B cell (primary cell): ENCODE results near the gene CDH16. TPM values are rescaled to one million over a fixed set of nuclear protein-coding genes. Genes with fewer than 3 reads are reported as not detected.

Source experiments
- ATAC-seq: fragments of 200-7000 bp; cut with Tn5 transposase; one replicate; pipeline ENCODE4 v1.10.0; 2021; ENCODE audit warnings: low read depth, mild to moderate bottlenecking, moderate number of reproducible peaks, moderate library complexity
- CTCF ChIA-PET: fragments of 350-600 bp; sonication (Branson Sonifier 250); formaldehyde crosslinking; loops from one replicate; lab custom pipeline; 2021; ENCODE audit warnings: antibody characterized with exemption, inconsistent platforms; lab: Charles Lee
- POLR2A ChIA-PET: fragments of 350-600 bp; sonication (Branson Sonifier 250); formaldehyde crosslinking; loops from one replicate; lab custom pipeline; 2021; ENCODE audit warnings: antibody characterized with exemption; lab: Charles Lee
- DNase-seq: peaks from one replicate; pipeline ENCODE4 v3.0.0; 2013
- H2AFZ ChIP-seq: 2 replicates; pipeline ENCODE4 v1.6.1; 2012; ENCODE audit warnings: mild to moderate bottlenecking, low read depth, low read length; ENCODE audit not compliant: insufficient read depth, poor library complexity, severe bottlenecking
- H3K27ac ChIP-seq, 2 donors: 1 replicate in 1 of 2; 2 replicates in 1 of 2; pipeline ENCODE4 v1.5.1; 2012 to 2013; ENCODE audit warnings: low read length in 2 of 2, mild to moderate bottlenecking in 2 of 2, moderate library complexity in 1 of 2
- H3K27me3 ChIP-seq, 4 experiments: fragments of 200-600 bp in 1 of 4; sonication (generic) in 1 of 4; replicated peaks in 1 of 4; 1 replicate in 2 of 4; 2 replicates in 2 of 4; pipeline versions ENCODE4 v1.6.1 to v1.7.0; 2013 to 2016; ENCODE audit warnings: low read length in 3 of 4, mild to moderate bottlenecking in 2 of 4, mixed read lengths in 1 of 4, moderate library complexity in 1 of 4; ENCODE audit not compliant: insufficient read depth in 4 of 4, control insufficient read depth in 3 of 4; ENCODE audit errors: control extremely low read depth in 1 of 4
- H3K36me3 ChIP-seq, 2 experiments: replicated peaks in 1 of 2; 1 replicate in 1 of 2; 2 replicates in 1 of 2; pipeline versions ENCODE4 v1.6.1 to v1.7.1; 2013; ENCODE audit warnings: low read length in 1 of 2; ENCODE audit not compliant: insufficient read depth in 2 of 2, control insufficient read depth in 1 of 2; ENCODE audit errors: control extremely low read depth in 1 of 2, extremely low read depth in 1 of 2
- H3K4me1 ChIP-seq, 2 donors: fragments of 200-600 bp in 1 of 2; sonication (generic) in 1 of 2; 1 replicate in 1 of 2; 2 replicates in 1 of 2; pipeline versions ENCODE4 v1.5.1 to v1.6.1; 2013 to 2017; ENCODE audit warnings: low read length in 2 of 2; ENCODE audit not compliant: control insufficient read depth in 2 of 2, insufficient read depth in 2 of 2
- H3K4me2 ChIP-seq: replicated peaks from 2 replicates; pipeline ENCODE3; 2012; ENCODE audit warnings: mild to moderate bottlenecking, low read depth, low read length; ENCODE audit not compliant: poor library complexity, severe bottlenecking
- H3K4me3 ChIP-seq, 5 experiments: fragments of 200-600 bp in 1 of 5; sonication (generic) in 1 of 5; 1 replicate in 3 of 5; 2 replicates in 2 of 5; pipeline versions ENCODE4 v1.5.1 to v1.7.0; 2011 to 2016; ENCODE audit warnings: low read length in 4 of 5, mild to moderate bottlenecking in 4 of 5, low read depth in 2 of 5, control low read depth in 1 of 5, moderate library complexity in 1 of 5; ENCODE audit not compliant: insufficient read depth in 1 of 5; ENCODE audit errors: control extremely low read depth in 1 of 5, extremely low read depth in 1 of 5
- H3K79me2 ChIP-seq: fragments of 200-600 bp; sonication (generic); one replicate; pipeline ENCODE4 v1.6.0; 2016; ENCODE audit warnings: low read length; ENCODE audit not compliant: control insufficient read depth, insufficient read depth
- H3K9ac ChIP-seq: fragments of 200-600 bp; sonication (generic); 2 replicates; pipeline ENCODE4 v1.6.1; 2017; ENCODE audit warnings: mild to moderate bottlenecking, low read length, moderate library complexity
- H3K9me3 ChIP-seq, 3 donors: one replicate each; pipeline versions ENCODE4 v1.6.1 to v1.7.1; 2013; ENCODE audit warnings: low read length in 2 of 3; ENCODE audit not compliant: control insufficient read depth in 2 of 3, insufficient read depth in 1 of 3; ENCODE audit errors: control extremely low read depth in 1 of 3
- H4K20me1 ChIP-seq: 2 replicates; pipeline ENCODE4 v1.6.0; 2012; ENCODE audit warnings: mild to moderate bottlenecking, low read length; ENCODE audit not compliant: insufficient read depth, control insufficient read depth, poor library complexity, severe bottlenecking
- H3K27ac Mint-ChIP-seq: one replicate; pipeline ENCODE4 v1.8.0; 2021; ENCODE audit warnings: mixed read lengths
- H3K27me3 Mint-ChIP-seq: one replicate; pipeline ENCODE4 v1.8.0; 2021; ENCODE audit warnings: mixed read lengths
- H3K4me1 Mint-ChIP-seq: one replicate; pipeline ENCODE4 v1.8.0; 2021; ENCODE audit warnings: mixed read lengths
- H3K4me3 Mint-ChIP-seq: one replicate; pipeline ENCODE4 v1.8.0; 2021; ENCODE audit warnings: mixed read lengths
- H3K9me3 Mint-ChIP-seq: one replicate; pipeline ENCODE4 v1.8.0; 2022; ENCODE audit warnings: mixed read lengths; ENCODE audit not compliant: insufficient read depth
- EZH2 ChIP-seq: IDR thresholded peaks from 2 replicates; pipeline ENCODE4 v1.6.1; 2012; ENCODE audit warnings: borderline replicate concordance, low read depth, mild to moderate bottlenecking, moderate library complexity, low read length; ENCODE audit not compliant: insufficient read depth, poor library complexity, severe bottlenecking
- WGBS: methylation state at CpG from one replicate; pipeline ENCODE4 v1.1.5; 2013; ENCODE audit warnings: missing lambda C conversion rate; ENCODE audit not compliant: insufficient coverage; 5-methylcytosine and 5-hydroxymethylcytosine counted together
- intact Hi-C: fragments of 100-400 bp; cut with micrococcal nuclease; formaldehyde crosslinking; loops from one replicate; pipeline ENCODE4 v1.10.0; 2022
- polyA plus RNA-seq: library from polyadenylated mRNA; depleted of rRNA; stranded (reverse); fragments of >200 nt; gene quantifications from 2 replicates; pipeline ENCODE4 v1.2.3, GENCODE V29; 2012
- total RNA-seq, 2 donors: library from RNA; stranded (reverse); fragments of 120-200 nt in 1 of 2; gene quantifications; 1 replicate in 1 of 2; 2 replicates in 1 of 2; pipeline versions ENCODE4 v1.2.3 to v1.2.4, GENCODE V29; 2013 to 2022
- TF ChIP-seq, protein P1 (sequence below): fragments of 200-600 bp; IDR thresholded peaks from one replicate; pipeline ENCODE4 v1.8.0; 2022; ENCODE audit warnings: antibody characterized with exemption, mild to moderate bottlenecking

CDH16 gene
- total and polyA plus RNA-seq, 2 donors (not counting 1 experiment from before 2014, with no cell fraction given): not detected

DNA sequence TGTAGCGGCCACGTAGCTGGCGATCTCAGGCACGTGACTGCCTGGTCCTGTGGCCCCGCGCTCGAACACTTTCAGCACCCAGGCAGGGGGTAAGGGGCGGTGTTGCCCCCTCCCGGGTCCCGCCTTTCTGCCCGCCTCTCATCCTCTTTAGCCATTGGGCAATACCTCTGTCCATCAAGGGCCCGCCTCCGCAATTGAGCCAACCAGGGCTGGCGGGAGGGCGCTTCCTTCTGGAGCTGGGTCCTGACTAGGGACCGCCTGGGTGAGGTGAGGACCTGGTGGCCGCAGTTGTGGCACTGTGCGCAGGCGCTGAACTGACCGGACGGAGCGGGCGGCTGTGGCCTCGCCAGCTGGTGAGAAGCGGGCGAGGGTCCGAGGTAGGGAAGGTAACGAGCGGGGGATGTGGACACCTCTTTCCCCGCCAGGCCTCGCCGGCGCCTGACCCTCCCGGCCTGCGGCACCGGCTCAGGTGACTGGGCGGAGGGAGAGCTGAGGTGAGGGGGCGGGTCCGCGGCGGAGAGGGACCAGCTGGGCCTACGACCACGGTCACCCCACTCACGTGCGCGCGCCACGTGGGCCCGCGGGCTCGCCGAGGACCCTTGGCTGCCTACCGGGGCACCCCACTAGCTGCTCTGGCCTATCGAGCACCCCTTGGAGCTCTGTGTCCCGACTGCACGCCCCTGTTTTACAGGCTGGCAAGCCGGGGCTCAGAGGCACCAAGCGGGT is 38.2 kb downstream of the CDH16 start, which contains the start of gene PDP2:
Gene PDP2, plus strand, starts transcription at position 228 of the 726 bp plus-strand sequence. CDS start 3,770 bp downstream, outside the sequence.
- Mint-ChIP-seq H3K27me3 (no peaks in the 10 kb centered on the region), H3K4me3 (peak within 1 kb of the TSS; percentile 98), H3K9me3 (no peaks in the 10 kb centered on the region), H3K4me1 (peaks cover 17% of the 10 kb centered on the region), H3K27ac (peak within 1 kb of the TSS; percentile 92)
- Histone ChIP-seq H3K9me3 (no peaks in the 10 kb centered on the region), H3K79me2 (peaks cover 12% of the 10 kb centered on the region), H3K4me3 (peak within 1 kb of the TSS; percentile 25 to 91 (median 85)), H3K4me2 (peak within 1 kb of the TSS; percentile 96), H3K27ac (peak within 1 kb of the TSS; percentile 6 to 46), H3K9ac (peak within 1 kb of the TSS; percentile 78), H3K27me3 (no peaks in the 10 kb centered on the region), H2AFZ (peak within 1 kb of the TSS; percentile 93), H3K4me1 (peaks cover 4 to 16% of the 10 kb centered on the region in 2 donors), H3K36me3 (peaks cover 0 to 11% of the 10 kb centered on the region in 2 experiments), H4K20me1 (no peaks in the 10 kb centered on the region)
- WGBS: under 1% methylated on average over 57 of the region's 58 CpGs
- ATAC-seq (peak; percentile 99), DNase-seq (peak; percentile 94)
- intact Hi-C loops: loop anchor here (1.0 to 5.0 kb wide), 3 partner anchors 50 to 129 kb away; partner anchors contain the start of genes CIAO2B, DYNC1LI2 and NAE1
- ChIA-PET POLR2A (interaction anchor here (0.5 to 0.7 kb wide), 4 partner anchors 12 to 429 kb away, joined by 3 to 4 read pairs (median 4); no protein-coding TSS in a partner anchor), CTCF (interaction anchor here (0.9 to 3.1 kb wide), 7 partner anchors 9 to 474 kb away, joined by 3 to 28 read pairs (median 5); partner anchors contain the start of genes DYNC1LI2 and NAE1)
- TF ChIP-seq, protein P1, sequence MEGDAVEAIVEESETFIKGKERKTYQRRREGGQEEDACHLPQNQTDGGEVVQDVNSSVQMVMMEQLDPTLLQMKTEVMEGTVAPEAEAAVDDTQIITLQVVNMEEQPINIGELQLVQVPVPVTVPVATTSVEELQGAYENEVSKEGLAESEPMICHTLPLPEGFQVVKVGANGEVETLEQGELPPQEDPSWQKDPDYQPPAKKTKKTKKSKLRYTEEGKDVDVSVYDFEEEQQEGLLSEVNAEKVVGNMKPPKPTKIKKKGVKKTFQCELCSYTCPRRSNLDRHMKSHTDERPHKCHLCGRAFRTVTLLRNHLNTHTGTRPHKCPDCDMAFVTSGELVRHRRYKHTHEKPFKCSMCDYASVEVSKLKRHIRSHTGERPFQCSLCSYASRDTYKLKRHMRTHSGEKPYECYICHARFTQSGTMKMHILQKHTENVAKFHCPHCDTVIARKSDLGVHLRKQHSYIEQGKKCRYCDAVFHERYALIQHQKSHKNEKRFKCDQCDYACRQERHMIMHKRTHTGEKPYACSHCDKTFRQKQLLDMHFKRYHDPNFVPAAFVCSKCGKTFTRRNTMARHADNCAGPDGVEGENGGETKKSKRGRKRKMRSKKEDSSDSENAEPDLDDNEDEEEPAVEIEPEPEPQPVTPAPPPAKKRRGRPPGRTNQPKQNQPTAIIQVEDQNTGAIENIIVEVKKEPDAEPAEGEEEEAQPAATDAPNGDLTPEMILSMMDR: no peak
- TF ChIP-seq EZH2: no peak

DNA sequence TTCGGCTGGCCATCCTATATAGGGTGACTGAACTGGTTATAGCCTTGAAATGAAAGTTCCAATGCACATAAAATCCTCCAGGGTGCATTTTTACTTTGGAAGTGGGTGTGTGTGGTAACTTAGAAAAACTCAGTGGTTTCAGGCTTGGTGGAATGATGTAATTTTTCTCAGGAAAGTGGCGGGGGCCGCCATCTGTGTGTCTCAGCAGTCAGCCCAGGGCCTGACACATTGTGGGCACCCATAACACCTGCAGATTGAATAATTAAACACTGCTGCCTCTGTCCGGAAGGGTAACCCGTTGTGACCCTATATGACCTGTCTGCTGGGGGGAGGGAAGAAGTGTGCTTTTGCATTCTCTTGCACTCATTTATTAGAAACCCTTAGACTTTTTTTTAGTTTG is 40.6 kb downstream of the CDH16 start:
- H3K4me1 Mint-ChIP-seq: peaks cover 25% of the 10 kb centered on the region
- ATAC-seq (no peak), DNase-seq (no peak)
- no peaks in the 10 kb centered on the region for H3K27me3 ChIP-seq
- peak overlapping the region; percentile 24 for H3K27ac Mint-ChIP-seq
- H3K9me3 ChIP-seq: no peaks in the 10 kb centered on the region
- no peak overlapping the region for H3K4me2 ChIP-seq
- no peaks in the 10 kb centered on the region for H3K36me3 ChIP-seq
- H3K27ac ChIP-seq: no peak overlapping the region
- H3K4me3 ChIP-seq: no peak overlapping the region
- H3K27me3 Mint-ChIP-seq: no peaks in the 10 kb centered on the region
- no peak overlapping the region for H2AFZ ChIP-seq
- H3K9ac ChIP-seq: no peak overlapping the region
- H3K9me3 Mint-ChIP-seq: no peaks in the 10 kb centered on the region
- intact Hi-C loops: no loop called here
- no peak for TF ChIP-seq EZH2
- TF ChIP-seq, protein P1: no peak
- H3K79me2 ChIP-seq: peaks cover 12% of the 10 kb centered on the region
- no peaks in the 10 kb centered on the region for H4K20me1 ChIP-seq
- 33% methylated on average over 3 of the region's 5 CpGs for WGBS
- ChIA-PET POLR2A (no interaction called here), CTCF (no interaction called here)
- H3K4me3 Mint-ChIP-seq: no peak overlapping the region
- peaks cover 4 to 20% of the 10 kb centered on the region in 2 donors for H3K4me1 ChIP-seq
